MCF 10A (cell line): ENCODE results near the gene RGS17. TPM values are rescaled to one million over a fixed set of nuclear protein-coding genes. Genes with fewer than 3 reads are reported as not detected.

Source experiments
- BruUV-seq: library from RNA; stranded (reverse); fragments of 400-500 nt; replicated peaks from 2 replicates; lab custom pipeline; 2021; lab: Mats Ljungman, UMichigan
- CTCF ChIA-PET: fragments of 300-600 bp; sonication (Branson Sonifier 250); formaldehyde crosslinking; extraction: SDS; loops from one replicate; lab custom pipeline; 2021; ENCODE audit warnings: antibody characterized with exemption, inconsistent platforms; lab: Yijun Ruan, JAX
- POLR2A ChIA-PET: fragments of 300-600, 350-650 bp; sonication (Branson Sonifier 250); formaldehyde crosslinking; extraction: SDS; loops from one replicate; lab custom pipeline; 2020; ENCODE audit warnings: antibody characterized with exemption, inconsistent platforms; lab: Yijun Ruan, JAX
- DNase-seq: peaks from one replicate; pipeline ENCODE4 v3.0.0-alpha.2; 2018; ENCODE audit not compliant: unreplicated experiment
- H3K27ac Mint-ChIP-seq: one replicate; pipeline ENCODE4 v1.8.0; 2022; ENCODE audit warnings: mild to moderate bottlenecking, low read depth, mixed read lengths; ENCODE audit not compliant: unreplicated experiment
- H3K27me3 Mint-ChIP-seq: one replicate; pipeline ENCODE4 v1.8.0; 2022; ENCODE audit warnings: mixed read lengths; ENCODE audit not compliant: insufficient read depth, unreplicated experiment
- H3K36me3 Mint-ChIP-seq: one replicate; pipeline ENCODE4 v1.8.0; 2022; ENCODE audit warnings: mild to moderate bottlenecking, moderate library complexity, mixed read lengths; ENCODE audit not compliant: insufficient read depth, unreplicated experiment
- H3K4me1 Mint-ChIP-seq: one replicate; pipeline ENCODE4 v1.8.0; 2022; ENCODE audit warnings: mixed read lengths; ENCODE audit not compliant: insufficient read depth, unreplicated experiment
- H3K4me3 Mint-ChIP-seq: one replicate; pipeline ENCODE4 v1.8.0; 2022; ENCODE audit warnings: mild to moderate bottlenecking, moderate library complexity, mixed read lengths; ENCODE audit not compliant: unreplicated experiment
- H3K9me3 Mint-ChIP-seq: one replicate; pipeline ENCODE4 v1.8.0; 2022; ENCODE audit warnings: mixed read lengths; ENCODE audit not compliant: unreplicated experiment
- intact Hi-C: fragments of 100-400 bp; cut with micrococcal nuclease; formaldehyde crosslinking; loops from 2 replicates; pipeline ENCODE4 v1.14.1; 2022
- total RNA-seq: library from RNA; stranded (reverse); gene quantifications from 2 replicates; pipeline ENCODE4 v1.2.3, GENCODE V29; 2022
- TF ChIP-seq, protein P1 (sequence below): fragments of 200-600 bp; IDR thresholded peaks from one replicate; pipeline ENCODE4 v1.8.0; 2022; ENCODE audit warnings: antibody characterized with exemption, mild to moderate bottlenecking; ENCODE audit not compliant: unreplicated experiment

Gene RGS17
- total RNA-seq, 1 experiment from 2014 or later: 2.5 TPM

DNA sequence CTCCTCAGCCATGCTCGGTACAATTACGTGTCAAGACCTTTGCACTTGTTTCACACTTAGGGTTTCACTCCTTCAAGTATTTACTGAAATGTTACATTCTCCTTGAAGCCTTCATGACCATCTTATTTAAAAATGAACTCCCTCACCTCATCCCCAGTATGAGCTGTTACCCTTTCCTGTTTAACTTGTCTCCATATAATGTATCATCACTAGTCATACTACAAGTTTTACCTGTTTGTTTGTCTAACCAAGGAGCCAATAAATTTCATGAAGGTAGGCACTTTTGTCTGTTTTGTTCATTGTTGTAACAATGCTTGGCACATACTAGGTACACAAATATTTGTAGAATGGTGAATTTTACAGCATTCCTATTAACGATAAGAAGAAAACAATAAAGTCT, 82.5 kb downstream of the RGS17 start:
- H3K27ac Mint-ChIP-seq: no peak overlapping the region
- intact Hi-C loops: no loop called here
- no peak for DNase-seq
- peaks cover 11% of the 10 kb centered on the region for H3K9me3 Mint-ChIP-seq
- BruUV-seq: no TSS peak
- no peaks in the 10 kb centered on the region for H3K36me3 Mint-ChIP-seq
- CTCF ChIA-PET: interaction anchor here (0.6 kb wide), 1 partner anchor 462 kb away, joined by 4 read pairs; no protein-coding TSS in a partner anchor
- H3K4me3 Mint-ChIP-seq: no peak overlapping the region
- peaks cover 8% of the 10 kb centered on the region for H3K4me1 Mint-ChIP-seq
- POLR2A ChIA-PET: interaction anchor here (0.5 to 0.7 kb wide), 2 partner anchors 41 to 1020 kb away, joined by 3 to 4 read pairs; no protein-coding TSS in a partner anchor
- TF ChIP-seq, protein P1, sequence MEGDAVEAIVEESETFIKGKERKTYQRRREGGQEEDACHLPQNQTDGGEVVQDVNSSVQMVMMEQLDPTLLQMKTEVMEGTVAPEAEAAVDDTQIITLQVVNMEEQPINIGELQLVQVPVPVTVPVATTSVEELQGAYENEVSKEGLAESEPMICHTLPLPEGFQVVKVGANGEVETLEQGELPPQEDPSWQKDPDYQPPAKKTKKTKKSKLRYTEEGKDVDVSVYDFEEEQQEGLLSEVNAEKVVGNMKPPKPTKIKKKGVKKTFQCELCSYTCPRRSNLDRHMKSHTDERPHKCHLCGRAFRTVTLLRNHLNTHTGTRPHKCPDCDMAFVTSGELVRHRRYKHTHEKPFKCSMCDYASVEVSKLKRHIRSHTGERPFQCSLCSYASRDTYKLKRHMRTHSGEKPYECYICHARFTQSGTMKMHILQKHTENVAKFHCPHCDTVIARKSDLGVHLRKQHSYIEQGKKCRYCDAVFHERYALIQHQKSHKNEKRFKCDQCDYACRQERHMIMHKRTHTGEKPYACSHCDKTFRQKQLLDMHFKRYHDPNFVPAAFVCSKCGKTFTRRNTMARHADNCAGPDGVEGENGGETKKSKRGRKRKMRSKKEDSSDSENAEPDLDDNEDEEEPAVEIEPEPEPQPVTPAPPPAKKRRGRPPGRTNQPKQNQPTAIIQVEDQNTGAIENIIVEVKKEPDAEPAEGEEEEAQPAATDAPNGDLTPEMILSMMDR: no peak
- H3K27me3 Mint-ChIP-seq: no peaks in the 10 kb centered on the region

DNA sequence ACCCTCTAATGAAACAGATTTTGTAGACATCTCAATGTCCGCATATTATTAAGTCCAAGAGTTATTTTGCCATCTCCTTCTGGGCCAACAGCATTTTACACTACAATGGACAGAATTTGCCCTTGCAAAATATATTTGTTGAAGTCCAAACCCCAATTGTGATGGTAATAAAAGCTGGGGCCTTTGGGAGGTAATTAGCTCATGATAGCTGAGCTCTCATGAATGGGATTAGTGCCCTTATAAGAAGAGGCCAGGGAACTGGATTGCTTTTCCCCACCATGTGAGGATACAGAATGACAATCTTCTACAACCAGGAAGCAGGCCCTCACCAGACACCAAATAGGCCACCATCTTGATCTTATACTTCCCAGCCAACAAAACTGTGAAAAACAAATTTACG, 83.7 kb downstream of the RGS17 start:
- intact Hi-C loops: no loop called here
- ChIA-PET CTCF (interaction anchor here (0.5 kb wide), 1 partner anchor 83 kb away, joined by 3 read pairs; no protein-coding TSS in a partner anchor), POLR2A (no interaction called here)
- H3K9me3 Mint-ChIP-seq: peaks cover 11% of the 10 kb centered on the region
- BruUV-seq: no TSS peak
- no peak overlapping the region for H3K27ac Mint-ChIP-seq
- H3K27me3 Mint-ChIP-seq: no peaks in the 10 kb centered on the region
- no peak overlapping the region for H3K4me3 Mint-ChIP-seq
- H3K36me3 Mint-ChIP-seq: no peaks in the 10 kb centered on the region
- peaks cover 8% of the 10 kb centered on the region for H3K4me1 Mint-ChIP-seq
- TF ChIP-seq, protein P1: no peak
- no peak for DNase-seq

DNA sequence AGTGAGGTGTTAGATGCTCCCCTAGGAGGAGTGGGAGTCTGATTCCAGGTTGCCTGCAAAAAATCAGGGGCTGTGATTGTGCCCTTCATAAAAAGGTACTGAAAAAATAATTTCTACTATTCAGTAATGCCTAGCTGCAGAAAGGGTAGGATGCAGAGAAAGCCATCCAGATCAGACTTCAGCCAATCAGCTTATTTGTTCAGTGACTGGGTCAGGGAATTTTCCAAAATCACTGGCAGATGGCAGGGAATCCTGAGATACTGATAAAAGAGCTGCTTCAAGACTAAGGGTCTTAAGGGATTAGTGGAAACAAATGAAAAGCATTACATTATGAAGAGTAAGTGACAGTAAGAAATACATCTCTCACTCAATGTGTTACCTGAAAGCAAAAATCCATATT, 85.8 kb downstream of the RGS17 start:
- no peak overlapping the region for H3K4me3 Mint-ChIP-seq

DNA sequence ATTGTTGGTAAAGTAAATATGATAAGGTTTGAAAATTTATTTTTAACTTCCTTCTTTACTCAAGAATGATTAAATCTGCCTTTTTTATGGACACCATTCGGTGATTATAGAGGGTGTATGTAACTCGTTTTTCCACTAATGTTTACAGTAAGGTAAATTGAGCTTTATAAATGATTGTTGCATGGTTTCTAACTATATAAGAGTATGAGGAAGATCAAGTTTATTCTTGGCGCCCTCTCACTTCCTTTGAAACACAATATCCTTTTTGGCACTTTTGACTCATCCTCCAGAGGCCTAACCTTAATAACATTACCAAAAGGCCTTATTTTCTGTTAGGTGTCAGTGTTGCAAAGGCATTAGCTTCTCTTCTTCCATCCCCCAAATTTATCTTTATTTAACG, 86.8 kb downstream of the RGS17 start:
- no peaks in the 10 kb centered on the region for H3K27me3 Mint-ChIP-seq
- BruUV-seq: no TSS peak
- peaks cover 11% of the 10 kb centered on the region for H3K9me3 Mint-ChIP-seq
- no peak overlapping the region for H3K4me3 Mint-ChIP-seq
- ChIA-PET POLR2A (no interaction called here), CTCF (interaction anchor here (1.0 to 1.3 kb wide), 2 partner anchors 63 to 187 kb away, joined by 3 to 6 read pairs; no protein-coding TSS in a partner anchor)
- no peak for DNase-seq
- no peak overlapping the region for H3K27ac Mint-ChIP-seq
- intact Hi-C loops: no loop called here
- TF ChIP-seq, protein P1: no peak
- H3K36me3 Mint-ChIP-seq: no peaks in the 10 kb centered on the region
- peaks cover 8% of the 10 kb centered on the region for H3K4me1 Mint-ChIP-seq

More for the DNA sequence above, 85.8 kb downstream of the RGS17 start:
- Mint-ChIP-seq H3K27me3 (no peaks in the 10 kb centered on the region), H3K36me3 (no peaks in the 10 kb centered on the region), H3K9me3 (peaks cover 11% of the 10 kb centered on the region), H3K27ac (no peak overlapping the region), H3K4me1 (peaks cover 8% of the 10 kb centered on the region)
- no peak for DNase-seq
- POLR2A ChIA-PET: no interaction called here
- CTCF ChIA-PET: interaction anchor here (1.3 kb wide), 1 partner anchor 62 kb away, joined by 6 read pairs; no protein-coding TSS in a partner anchor
- intact Hi-C loops: no loop called here
- TF ChIP-seq, protein P1: no peak
- BruUV-seq: no TSS peak
